HG02571 (cell line): ENCODE results near the gene BFSP1.

ENCODE experiments used
- ATAC-seq: cut with Tn5 transposase; IDR thresholded peaks from one replicate; pipeline ENCODE4 v1.9.1; 2021; ENCODE audit warnings: mild to moderate bottlenecking, moderate library complexity; ENCODE audit not compliant: unreplicated experiment

The BFSP1 gene

DNA sequence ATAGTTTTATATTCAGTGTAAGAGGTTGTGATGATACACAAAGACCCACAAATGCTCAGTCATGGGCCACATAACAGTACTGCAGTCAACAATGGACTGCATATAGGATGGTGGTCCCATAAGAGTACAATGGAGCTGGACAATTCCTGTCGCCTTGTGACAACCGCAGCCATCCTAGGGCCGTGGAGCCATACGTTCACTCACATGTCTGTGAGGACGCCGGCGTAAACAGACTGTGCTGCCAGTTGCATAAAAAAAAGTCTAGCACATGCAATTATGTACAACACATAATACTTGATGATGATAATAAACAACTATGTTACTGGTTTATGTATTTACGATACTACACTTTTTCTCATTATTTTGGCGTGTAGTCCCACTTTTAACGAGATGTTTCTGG is 30.9 kb downstream of the BFSP1 start:
- no peak for ATAC-seq

DNA sequence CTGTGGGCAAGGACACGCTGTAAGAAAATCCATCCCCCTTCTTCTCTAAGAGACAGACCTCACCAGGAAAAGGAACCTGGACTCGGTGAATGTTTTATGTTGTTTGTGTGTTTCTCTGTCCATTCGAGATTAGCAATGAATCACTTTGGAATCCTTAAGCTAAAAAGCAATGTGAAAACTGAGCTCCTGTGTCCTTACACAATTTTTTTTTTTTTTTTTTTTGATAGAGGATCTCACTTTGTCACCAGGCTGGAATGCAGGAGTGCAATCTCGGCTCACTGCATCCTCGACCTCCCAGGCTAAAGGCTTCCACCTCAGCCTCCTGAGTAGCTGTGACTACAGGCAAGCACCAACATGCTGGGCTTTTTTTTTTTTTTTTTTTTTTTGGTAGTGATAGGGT is 32.1 kb downstream of the BFSP1 start:
- ATAC-seq = no peak

DNA sequence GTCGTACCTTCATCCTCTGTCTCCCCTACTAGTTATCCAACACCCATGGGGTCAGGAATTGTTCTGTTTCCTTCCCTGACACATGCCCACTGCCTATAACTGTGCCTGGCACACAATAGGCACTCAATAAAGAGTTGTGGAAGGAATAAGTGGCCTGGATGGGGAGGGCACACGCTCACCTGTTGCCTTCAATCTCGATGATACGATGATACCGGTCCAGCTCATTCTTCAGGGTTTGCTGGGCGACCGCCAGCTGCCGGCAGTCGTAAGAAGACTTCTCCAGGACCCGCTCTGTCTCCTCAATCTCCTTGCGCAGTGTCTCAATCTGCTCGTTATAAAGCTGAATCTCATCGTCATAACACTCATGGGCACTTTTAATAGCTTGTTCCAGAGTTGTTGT is 32.5 kb downstream of the BFSP1 start:
- ATAC-seq = no peak

DNA sequence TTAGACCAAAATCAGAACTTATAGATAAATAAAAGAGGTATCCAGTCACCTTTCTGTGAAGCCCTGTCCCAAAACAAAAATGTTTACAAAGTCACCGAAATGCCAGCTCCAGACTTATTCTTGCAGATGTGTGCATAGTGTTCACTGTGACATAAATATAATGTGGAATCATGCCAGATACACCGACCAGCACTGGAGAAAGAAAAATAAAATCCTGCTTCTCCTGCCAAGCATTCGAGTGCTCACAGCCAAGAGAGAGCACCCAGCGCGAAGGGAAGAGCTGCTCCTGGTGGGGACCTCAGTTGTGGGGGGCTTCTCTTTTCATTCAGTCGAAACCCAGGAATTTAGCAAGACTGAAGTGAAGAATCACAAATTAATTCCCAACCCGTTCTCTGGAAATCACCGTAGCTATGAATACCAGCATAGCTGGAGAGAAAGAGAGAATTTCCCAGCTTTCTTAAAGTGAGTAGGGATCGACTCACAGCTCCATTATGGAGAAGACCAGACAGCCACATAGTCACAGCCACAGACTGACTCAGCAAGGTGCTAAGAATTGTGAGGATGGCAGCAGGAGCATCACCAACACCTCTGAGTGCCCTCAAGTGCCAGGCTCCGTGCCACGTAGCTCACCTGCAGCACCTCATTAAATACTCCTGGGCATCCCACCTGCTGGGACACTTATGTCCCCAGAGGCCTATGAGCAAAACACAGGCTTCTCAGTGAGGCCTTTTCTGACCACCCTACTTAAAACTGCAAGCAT is 33.2 kb downstream of the BFSP1 start:
- ATAC-seq = no peak

DNA sequence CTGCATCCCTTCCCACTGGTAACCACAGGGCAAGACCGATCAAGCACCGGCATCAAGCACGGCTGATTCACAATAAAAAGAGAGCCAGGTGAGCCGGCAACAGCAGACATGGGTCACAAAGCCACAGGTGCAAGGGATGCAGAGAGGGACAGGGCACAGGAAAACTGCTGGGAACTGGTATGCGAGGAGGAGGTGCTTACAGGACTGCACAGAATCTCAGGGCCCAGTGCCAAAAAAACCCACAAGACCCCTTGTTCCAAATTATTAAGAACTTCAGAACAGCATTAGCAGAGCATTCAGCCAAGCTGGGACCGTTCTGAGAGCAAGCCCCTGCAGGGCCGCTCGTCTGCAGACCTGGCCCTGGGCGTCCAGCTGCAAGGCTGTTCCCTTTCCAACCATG is 35.4 kb downstream of the BFSP1 start:
- ATAC-seq = no peak

DNA sequence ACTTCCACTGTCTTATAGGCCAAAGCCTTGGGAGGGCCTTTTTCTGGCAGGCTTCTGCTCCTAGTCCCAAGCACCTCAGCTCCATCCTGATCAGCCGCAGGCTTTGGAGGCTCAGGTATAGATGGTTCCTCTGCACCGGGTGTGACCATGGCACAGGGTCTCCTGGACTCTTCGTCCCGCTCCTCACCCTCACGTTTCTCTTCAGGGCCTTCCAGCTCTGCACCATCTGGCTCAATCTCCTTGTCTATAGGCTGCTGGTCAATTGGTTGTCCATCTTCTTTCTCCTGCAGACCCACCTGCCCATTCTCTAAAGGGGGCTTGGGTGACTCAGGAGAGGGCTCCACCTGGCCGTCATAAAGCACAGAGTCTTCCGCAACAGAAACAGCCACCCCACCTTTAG is 37.0 kb downstream of the BFSP1 start:
- no peak for ATAC-seq

DNA sequence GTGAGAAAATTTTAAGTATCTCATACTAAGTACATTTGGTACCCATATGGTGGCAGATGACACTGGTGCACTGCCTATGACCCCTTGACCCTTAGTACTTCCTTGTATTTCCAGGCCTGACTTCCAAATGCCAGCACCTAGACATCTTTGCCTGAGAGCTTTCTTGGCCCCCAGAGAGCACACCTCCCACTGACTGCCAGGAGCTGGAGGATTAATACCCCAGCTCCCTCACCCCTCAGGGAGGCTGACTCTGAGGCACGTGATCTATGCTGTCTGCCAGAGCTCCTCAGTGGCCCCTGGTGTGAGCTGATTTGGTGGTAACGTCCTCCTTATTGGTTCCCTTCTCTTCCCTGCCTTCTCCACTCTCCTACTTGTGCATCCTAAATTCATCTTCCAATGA is 38.0 kb downstream of the BFSP1 start:
- ATAC-seq = no peak

DNA sequence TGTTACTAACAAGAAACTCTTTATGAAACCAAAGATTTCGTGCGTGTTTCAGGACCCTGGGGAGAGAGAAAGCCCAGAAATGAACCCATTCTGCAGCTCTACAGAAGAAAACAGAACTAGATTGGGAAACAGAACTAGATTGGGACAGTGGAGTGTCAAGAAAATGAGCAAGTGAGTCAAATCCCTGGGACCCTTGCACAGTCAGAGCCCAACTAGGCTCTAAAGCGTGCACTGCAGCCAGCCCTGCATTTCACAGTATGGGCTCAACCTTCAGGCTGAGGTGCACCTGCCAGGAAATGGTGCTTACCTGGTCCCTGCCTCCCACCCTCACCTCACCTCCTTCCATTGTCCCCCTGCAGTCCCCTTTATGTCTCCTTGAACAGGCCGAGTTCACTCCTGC is 39.7 kb downstream of the BFSP1 start:
- no peak for ATAC-seq

DNA sequence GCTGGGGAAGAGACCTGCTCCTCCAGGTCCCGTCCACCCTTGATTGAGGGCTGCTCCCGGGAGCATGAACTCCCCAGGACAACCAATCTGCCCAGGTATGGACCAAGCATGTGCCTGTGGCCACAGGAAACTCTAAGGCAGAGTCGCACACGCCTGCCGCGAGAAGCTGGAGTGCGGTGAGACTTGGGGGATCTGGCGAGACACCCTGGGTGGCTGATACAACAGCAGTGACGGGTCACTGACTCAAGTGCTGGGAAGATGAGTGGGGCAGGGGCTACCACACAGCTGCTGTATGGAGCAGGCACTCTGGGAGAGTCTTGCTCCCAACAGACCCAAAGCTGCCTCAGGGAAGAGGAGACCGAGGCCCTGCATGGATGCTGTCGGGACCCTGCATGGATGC is 40.1 kb downstream of the BFSP1 start:
- no peak for ATAC-seq

DNA sequence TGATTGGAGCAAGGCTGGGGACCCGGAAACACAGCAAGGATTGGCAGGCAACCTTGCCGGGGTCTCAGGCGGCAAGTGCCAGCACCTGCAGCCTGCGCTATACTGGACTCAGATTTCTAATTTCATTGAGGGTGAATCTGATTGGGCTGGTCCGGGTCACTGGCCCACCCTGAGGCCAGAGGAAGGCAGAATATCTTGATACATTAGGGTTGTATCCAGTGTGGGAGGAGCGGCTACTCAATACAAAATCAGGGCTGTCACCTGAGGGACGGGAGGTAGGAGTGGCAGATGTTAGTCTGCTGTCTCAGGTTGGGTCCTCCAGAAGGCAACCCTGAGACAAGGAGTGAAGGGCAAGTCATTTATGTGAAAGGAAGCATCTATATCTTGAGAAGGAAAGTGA is 40.7 kb downstream of the BFSP1 start:
- no peak for ATAC-seq

DNA sequence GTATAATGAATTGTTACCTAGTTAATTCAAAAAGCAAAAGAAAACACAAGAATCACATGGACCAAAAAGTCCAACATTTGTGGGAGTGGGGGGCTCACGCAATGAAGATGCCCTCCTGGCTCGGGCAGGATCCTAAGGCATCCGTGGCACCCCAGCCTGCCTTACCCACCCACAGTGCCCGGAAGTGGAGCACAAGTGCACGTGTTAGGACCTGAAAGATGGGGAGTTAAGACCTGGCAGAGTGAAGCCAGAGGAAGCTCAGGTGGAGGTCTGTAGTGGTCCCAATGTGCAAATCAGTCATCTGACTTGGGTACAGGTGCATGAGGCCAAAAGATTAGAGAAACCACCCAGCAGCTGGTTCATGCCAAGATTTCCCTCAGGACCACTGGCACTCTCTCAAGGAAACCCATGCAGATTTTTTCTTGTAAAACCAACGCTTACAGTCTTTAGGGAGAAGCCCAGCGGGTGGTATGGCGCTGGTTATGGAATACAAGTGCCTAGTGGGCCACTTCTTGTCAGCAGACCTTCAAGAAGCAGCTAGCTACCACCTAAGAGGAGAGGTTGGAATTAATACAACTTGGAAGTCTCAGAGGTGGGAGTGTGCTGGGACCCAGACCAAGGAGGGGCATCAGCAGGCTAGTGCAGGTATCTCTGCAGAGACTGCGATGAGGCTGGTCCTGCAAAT is 42.1 kb downstream of the BFSP1 start:
- ATAC-seq = no peak

DNA sequence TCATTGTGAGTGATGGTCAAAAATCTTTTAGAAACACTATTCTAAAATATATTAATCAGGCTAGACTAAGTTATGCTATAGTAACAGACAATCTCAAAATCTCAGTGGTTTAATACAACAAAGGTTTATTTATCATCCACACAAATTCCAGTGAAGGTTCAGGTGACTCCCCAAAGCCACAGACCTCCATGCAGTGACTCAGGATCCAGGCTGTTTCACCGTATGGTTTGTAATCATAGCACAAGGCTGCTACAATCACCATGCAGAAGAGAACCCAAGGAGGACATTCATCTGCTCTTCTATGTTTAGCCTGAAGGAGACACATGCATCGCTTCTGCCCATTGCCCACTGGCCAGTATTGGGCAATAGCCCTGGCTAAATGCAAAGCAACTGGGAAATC is 46.2 kb downstream of the BFSP1 start:
- no peak for ATAC-seq

DNA sequence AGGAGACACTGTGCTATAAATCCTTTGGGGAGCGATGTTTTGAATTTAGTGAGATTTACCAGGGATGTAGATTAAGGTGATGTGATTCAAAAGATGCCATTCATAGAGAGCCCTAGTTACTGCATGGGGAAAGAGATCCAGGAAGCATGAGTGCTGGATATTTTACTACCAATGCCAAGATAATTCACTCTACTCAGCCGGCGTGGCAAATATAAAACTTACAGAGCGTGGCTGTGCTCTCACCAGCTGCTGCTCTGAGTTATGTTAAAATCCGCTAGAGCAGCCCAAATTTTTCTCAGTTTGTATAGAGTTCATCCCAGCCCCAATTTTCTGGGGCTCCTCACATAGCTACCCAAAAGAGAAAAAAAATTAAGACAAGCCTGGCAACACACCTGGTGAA is 48.6 kb downstream of the BFSP1 start:
- ATAC-seq = no peak

DNA sequence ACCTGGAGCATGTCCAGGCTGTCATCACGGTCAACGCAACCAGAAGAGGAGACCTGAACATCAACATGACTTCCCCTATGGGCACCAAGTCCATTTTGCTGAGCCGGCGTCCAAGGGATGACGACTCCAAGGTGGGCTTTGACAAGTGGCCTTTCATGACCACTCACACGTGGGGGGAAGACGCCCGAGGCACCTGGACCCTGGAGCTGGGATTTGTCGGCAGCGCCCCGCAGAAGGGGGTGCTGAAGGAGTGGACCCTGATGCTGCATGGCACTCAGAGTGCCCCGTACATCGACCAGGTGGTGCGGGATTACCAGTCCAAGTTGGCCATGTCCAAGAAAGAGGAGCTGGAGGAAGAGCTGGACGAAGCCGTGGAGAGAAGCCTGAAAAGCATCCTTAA is 49.5 kb downstream of the BFSP1 start:
- ATAC-seq = no peak

DNA sequence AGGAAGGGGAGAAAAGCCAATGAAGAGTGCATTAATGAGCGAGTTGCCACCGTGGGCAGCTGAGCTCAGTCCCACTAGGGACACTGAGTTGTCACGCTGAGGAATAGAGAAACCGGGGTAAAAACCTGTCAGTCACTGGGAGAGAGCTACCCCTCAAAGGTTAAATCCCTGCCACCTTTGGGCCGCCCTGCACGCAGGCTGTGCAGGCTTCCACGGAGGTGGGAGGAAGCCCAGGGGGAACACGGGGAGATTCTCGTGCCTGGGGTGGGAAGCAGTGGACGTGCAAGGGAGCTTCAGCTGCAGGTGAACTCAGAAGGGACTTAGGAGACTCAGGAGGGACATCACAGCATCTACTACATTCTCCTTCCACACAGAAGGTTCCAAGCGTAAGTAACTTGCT is 50.5 kb downstream of the BFSP1 start:
- no peak for ATAC-seq

DNA sequence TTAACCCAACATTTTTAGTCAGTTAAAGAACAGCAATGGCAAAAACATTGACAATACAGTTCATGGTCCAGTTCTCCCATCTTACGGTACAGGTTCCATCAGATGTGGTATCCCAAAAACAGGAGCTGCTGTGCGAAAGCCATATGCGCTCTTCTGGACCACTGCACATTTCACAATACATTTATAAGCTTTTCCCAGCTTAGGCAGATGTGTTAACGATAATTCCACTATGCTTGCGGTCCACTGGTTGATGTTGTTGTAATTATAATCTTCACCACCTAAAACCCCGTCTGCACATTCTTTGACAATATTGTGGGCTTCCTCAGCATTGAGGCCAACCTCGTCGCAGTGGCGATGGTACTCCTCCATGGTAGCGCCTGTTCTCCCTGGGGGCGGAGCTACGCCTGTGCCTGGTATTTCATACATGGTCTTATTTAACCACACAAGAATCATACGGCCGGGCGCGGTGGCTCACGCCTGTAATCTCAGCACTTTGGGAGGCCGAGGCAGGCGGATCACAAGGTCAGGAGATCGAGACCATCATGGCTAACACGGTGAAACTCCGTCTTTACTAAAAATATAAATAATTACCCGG is 52.0 kb downstream of the BFSP1 start:
- no peak for ATAC-seq

DNA sequence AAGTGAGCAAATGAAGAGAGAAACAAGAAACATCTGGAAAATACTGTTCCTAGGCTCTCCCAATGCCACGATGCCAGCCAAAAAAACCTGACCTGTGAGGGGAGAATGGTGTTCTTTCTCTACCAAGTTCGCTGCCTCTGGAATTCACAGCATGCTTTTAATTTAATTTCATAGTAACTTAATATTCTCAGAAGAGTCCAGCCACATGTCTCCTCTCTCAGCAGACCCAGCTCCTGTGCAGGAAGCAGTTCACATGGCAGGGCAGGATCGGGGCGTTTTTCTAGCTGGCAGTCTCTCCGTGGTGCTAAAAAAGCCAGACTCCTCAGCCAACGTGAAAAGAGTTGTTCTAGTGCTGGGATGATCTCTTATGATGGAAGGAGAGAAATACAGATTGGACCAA is 57.5 kb downstream of the BFSP1 start:
- no peak for ATAC-seq

DNA sequence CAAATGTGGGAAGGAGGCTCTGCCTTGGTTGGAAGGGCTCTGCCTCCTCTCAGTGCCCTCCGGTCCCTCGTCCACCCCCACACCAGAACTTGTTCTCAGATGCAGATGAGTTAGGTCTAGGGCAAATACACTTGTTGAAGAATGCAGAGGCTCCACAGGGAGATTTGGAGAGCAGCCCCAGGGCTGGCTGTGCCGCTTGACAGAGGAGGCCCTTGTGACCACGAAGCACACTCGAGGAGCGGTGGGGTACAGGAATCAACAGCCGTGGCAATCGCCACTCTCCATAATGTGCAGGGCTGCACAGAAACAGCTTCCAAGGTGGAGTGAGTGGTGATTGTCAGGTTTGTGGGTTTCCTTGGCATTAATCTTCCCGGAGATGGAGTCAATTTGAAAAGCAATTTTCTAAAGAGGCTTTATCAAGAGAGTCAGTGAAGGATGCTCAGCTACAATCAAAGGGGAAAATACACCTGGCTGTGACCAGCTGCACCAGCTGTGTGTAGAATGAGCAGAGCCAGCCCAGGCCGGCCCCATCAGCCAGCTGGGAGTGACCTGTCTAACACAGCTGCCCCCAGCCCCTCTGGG is 59.5 kb downstream of the BFSP1 start:
- no peak for ATAC-seq

DNA sequence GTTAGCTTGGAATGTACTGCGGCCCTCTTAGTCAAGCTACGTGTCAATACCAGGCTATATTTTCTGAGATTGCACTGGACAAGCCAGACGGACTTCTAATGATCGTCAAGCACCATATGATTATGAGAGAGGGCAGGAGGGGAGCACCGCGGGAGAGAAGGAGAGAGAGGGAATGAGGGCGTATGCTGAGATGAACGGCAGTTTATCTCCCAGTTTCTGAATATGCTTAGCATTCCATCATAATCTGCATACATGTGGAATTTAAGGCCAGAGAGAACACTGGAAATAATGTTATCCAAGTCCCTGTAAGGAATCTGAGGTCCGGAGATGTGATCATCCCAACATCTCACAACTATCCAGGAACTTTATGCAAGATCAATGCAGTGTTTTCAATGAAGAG is 60.2 kb downstream of the BFSP1 start:
- no peak for ATAC-seq

DNA sequence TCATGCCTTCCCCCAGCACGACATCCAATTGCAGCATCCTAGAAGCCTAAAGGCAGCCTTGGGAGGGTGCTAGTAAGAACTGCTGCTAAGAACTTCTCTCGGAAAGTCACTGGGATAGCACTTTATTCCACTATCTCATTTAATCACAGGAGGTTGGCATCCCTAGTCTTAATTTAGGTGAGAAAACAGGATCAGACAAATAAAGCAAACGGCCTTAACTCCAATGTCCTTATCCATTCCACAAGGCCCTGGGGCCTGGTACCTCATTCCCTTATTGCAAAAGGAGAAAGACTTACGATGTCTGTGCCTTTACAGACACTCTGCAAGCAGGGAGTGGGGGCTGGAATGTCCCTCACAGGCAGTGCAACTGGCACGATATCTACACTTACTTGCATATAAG is 60.7 kb downstream of the BFSP1 start:
- no peak for ATAC-seq

DNA sequence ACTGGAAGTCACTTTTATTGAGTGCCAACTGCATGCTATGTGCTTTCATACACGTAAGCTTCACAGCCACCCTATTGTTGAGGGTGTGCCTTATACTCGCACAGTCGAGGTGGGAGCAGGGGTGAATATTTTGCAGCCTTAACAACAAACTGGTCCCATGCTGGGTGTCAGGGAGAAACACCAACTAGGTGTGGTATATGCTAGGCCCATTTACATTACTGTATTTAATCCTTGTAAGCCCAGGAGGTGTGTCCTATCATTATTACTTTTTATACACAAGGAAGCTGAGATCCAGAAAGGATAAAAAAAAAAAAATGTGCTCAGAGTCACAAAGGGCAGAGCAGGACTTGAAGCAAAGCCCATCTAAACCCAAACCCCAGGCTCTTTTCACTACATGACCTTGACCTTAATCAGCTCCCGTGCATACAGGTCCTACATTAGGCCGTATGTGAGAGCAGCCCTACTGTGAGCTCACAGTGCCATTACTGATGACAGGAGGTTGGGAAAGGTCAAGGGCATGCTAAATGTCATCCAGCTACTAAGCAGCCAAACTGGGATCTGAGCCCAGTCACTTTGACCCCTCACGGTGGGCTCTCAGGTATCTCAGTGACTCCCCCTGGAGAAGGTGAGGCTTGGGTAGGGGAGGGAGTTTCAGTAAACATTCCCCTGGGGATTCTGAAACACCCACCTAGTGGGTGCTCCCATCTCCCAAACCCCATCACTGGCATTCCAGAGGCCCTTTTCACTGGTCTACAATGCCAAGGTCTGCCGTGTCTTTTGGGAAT is 61.7 kb downstream of the BFSP1 start:
- ATAC-seq = no peak
